HL-60 (cell line): ENCODE data around the gene P2RX6.
A peak's percentile ranks its signal among the peaks of the same experiment; 100 is the strongest.

Source experiments
- DNase-seq, 2 experiments: peaks; one replicate each; pipeline ENCODE4 v3.0.0-alpha.2; 2010 to 2020; ENCODE audit warnings: low read depth in 1 of 2, low spot score in 1 of 2
- H3K27ac ChIP-seq: fragments of 250-450 bp; sonication (Bioruptor Pico); replicated peaks from 2 replicates; pipeline ENCODE4 v1.5.1; 2020; ENCODE audit warnings: mild to moderate bottlenecking, moderate library complexity
- H3K27me3 ChIP-seq: fragments of 250-450 bp; sonication (Bioruptor Pico); 2 replicates; pipeline ENCODE4 v1.5.1; 2021; ENCODE audit warnings: mild to moderate bottlenecking, moderate library complexity; ENCODE audit not compliant: insufficient read depth, poor library complexity, severe bottlenecking
- H3K4me3 ChIP-seq: replicated peaks from 2 replicates; pipeline ENCODE4 v1.5.1; 2011; ENCODE audit warnings: mild to moderate bottlenecking, control low read depth, low read length; ENCODE audit not compliant: insufficient read depth
- GABPA ChIP-seq: IDR thresholded peaks from 2 replicates; pipeline ENCODE4 v1.6.1; 2012; ENCODE audit warnings: low read depth
- POLR2AphosphoS5 ChIP-seq: IDR thresholded peaks from 2 replicates; pipeline ENCODE4 v1.6.1; 2012; ENCODE audit warnings: low read depth
- REST ChIP-seq: IDR thresholded peaks from 2 replicates; pipeline ENCODE4 v1.6.1; 2012; ENCODE audit warnings: low read depth; ENCODE audit not compliant: insufficient replicate concordance
- SPI1 ChIP-seq: IDR thresholded peaks from 2 replicates; pipeline ENCODE4 v1.6.1; 2012; ENCODE audit warnings: low read depth, mild to moderate bottlenecking, borderline replicate concordance
- TF ChIP-seq, protein P1 (sequence below): IDR thresholded peaks from one replicate; pipeline ENCODE4 v1.5.1; 2011; ENCODE audit warnings: low read length, control low read depth, inconsistent platforms; ENCODE audit not compliant: insufficient read depth

Gene P2RX6

GRCh38 chr22:20996031-20996410, 18.9 kb upstream of the P2RX6 start:
- DNase-seq = no peak
- no peak overlapping the region for H3K4me3 ChIP-seq
- no peak for TF ChIP-seq SPI1
- no peak for TF ChIP-seq REST
- TF ChIP-seq POLR2AphosphoS5 = no peak
- TF ChIP-seq, protein P1, sequence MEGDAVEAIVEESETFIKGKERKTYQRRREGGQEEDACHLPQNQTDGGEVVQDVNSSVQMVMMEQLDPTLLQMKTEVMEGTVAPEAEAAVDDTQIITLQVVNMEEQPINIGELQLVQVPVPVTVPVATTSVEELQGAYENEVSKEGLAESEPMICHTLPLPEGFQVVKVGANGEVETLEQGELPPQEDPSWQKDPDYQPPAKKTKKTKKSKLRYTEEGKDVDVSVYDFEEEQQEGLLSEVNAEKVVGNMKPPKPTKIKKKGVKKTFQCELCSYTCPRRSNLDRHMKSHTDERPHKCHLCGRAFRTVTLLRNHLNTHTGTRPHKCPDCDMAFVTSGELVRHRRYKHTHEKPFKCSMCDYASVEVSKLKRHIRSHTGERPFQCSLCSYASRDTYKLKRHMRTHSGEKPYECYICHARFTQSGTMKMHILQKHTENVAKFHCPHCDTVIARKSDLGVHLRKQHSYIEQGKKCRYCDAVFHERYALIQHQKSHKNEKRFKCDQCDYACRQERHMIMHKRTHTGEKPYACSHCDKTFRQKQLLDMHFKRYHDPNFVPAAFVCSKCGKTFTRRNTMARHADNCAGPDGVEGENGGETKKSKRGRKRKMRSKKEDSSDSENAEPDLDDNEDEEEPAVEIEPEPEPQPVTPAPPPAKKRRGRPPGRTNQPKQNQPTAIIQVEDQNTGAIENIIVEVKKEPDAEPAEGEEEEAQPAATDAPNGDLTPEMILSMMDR = no peak
- no peak for TF ChIP-seq GABPA
- no peaks in the 10 kb centered on the region for H3K27me3 ChIP-seq
- no peak overlapping the region for H3K27ac ChIP-seq

GRCh38 chr22:20996598-20997535, 18.1 kb upstream of the P2RX6 start:
- Histone ChIP-seq H3K27ac (no peak overlapping the region), H3K4me3 (no peak overlapping the region), H3K27me3 (no peaks in the 10 kb centered on the region)
- no peak for DNase-seq
- no peak for TF ChIP-seq GABPA
- TF ChIP-seq, protein P1 = no peak
- no peak for TF ChIP-seq SPI1
- no peak for TF ChIP-seq POLR2AphosphoS5
- no peak for TF ChIP-seq REST

DNA sequence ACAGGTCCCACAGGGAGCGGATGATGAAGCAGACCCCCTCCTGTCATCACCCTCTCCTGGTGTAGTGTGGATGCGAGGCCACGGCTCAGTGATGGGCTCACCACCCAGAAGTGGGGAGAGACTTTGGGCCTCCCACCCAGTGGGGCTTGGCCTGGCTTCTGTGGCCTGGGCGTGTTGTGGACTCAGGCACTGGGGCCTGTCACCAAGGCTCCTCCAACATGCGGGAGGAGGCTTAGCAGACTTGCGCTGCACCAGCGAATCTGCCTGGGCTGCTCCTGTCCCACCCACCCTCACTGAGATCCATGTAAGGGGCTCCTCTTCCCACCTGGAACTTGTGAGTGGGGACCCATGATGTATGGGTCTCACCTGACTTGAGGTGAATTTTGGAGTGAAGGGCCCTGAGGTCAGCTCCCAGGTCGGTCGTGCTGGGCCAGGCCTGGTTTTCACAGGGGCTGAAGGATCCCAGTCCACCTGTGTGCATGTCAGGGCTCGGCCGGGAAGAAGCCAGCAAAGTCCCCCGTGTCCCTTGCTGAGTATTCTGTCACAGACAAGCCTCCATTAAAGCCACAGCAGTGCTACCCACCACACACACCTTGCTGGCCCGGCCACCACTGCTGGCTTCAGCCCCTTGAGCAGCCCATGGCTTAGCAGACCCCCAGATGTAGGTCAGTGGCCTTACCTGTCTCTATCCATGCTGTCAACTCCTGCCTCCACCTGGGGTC, 17.3 kb upstream of the P2RX6 start:
- Histone ChIP-seq H3K4me3 (no peak overlapping the region), H3K27ac (no peak overlapping the region), H3K27me3 (no peaks in the 10 kb centered on the region)
- DNase-seq = no peak
- TF ChIP-seq POLR2AphosphoS5 = peak; percentile 16; the same call in 1 of the 2 replicates
- no peak for TF ChIP-seq SPI1
